HG02981 (cell line): Measurements from ENCODE around the gene CERS4.
"Not testable (repeated sequence)": the region's sequence is repeated elsewhere in the genome, so short reads cannot be mapped to it uniquely, and the experiment has no call there.

Experiments used
- ATAC-seq: cut with Tn5 transposase; IDR thresholded peaks from one replicate; pipeline ENCODE4 v1.9.1; 2021; ENCODE audit warnings: mild to moderate bottlenecking, moderate library complexity; ENCODE audit not compliant: unreplicated experiment

The CERS4 gene

GRCh38 chr19:8240274-8241229 is 31.4 kb downstream of the CERS4 start:
- ATAC-seq, result no peak

- no peak for ATAC-seq
Measured at GRCh38 chr19:8241646-8242045, 32.5 kb downstream of the CERS4 start.

GRCh38 chr19:8242211-8242821 is 33.1 kb downstream of the CERS4 start:
- ATAC-seq, result no peak

- no peak for ATAC-seq
Measured at GRCh38 chr19:8243146-8243545, 34.0 kb downstream of the CERS4 start.

- ATAC-seq, result no peak
Measured at GRCh38 chr19:8244442-8244841, 35.3 kb downstream of the CERS4 start.

GRCh38 chr19:8245869-8246835 is 37.0 kb downstream of the CERS4 start:
- ATAC-seq, result no peak

- not testable (repeated sequence) for ATAC-seq
Measured at GRCh38 chr19:8247129-8247890, 38.1 kb downstream of the CERS4 start.

GRCh38 chr19:8248348-8249328 is 39.5 kb downstream of the CERS4 start:
- no peak for ATAC-seq

- ATAC-seq, result no peak
Measured at GRCh38 chr19:8250596-8250995, 41.4 kb downstream of the CERS4 start.

GRCh38 chr19:8251025-8251472 is 41.9 kb downstream of the CERS4 start:
- no peak for ATAC-seq

GRCh38 chr19:8252922-8253589 is 43.9 kb downstream of the CERS4 start:
- no peak for ATAC-seq

GRCh38 chr19:8253678-8254077 is 44.5 kb downstream of the CERS4 start:
- ATAC-seq, result no peak

- no peak for ATAC-seq
Measured at GRCh38 chr19:8254286-8255001, 45.3 kb downstream of the CERS4 start.

- no peak for ATAC-seq
Measured at GRCh38 chr19:8255426-8256125, 46.4 kb downstream of the CERS4 start.

- no peak for ATAC-seq
Measured at GRCh38 chr19:8256276-8257051, 47.3 kb downstream of the CERS4 start.

GRCh38 chr19:8257052-8257443 is 47.9 kb downstream of the CERS4 start:
- no peak for ATAC-seq
